GM23338 (cell line): ENCODE results near the gene IFITM1. TPM values are rescaled to one million over a fixed set of nuclear protein-coding genes. Genes with fewer than 3 reads are reported as not detected.

Experiments
- ATAC-seq: fragments of 200-7000 bp; cut with Tn5 transposase; 3 replicates; pipeline ENCODE4 v1.9.1; 2020
- DNase-seq: peaks from one replicate; pipeline ENCODE4 v3.0.0-alpha.2; 2015; ENCODE audit warnings: low spot score
- H2AFZ ChIP-seq: fragments of 200-600 bp; sonication (generic); 2 replicates; pipeline ENCODE4 v1.8.0; 2016; ENCODE audit warnings: antibody characterized with exemption, mild to moderate bottlenecking, moderate library complexity
- H3F3A ChIP-seq: fragments of 200-600 bp; sonication (generic); replicated peaks from 2 replicates; pipeline ENCODE4 v1.8.0; 2017; ENCODE audit warnings: antibody characterized with exemption, mixed run types, low read depth
- H3K27ac ChIP-seq: fragments of 200-600 bp; sonication (generic); 2 replicates; pipeline ENCODE4 v1.6.1; 2016; ENCODE audit warnings: low read depth
- H3K27me3 ChIP-seq: fragments of 200-600 bp; sonication (generic); 2 replicates; pipeline ENCODE4 v1.8.0; 2016; ENCODE audit warnings: mild to moderate bottlenecking, mixed run types, moderate library complexity; ENCODE audit not compliant: insufficient read depth
- H3K36me3 ChIP-seq: fragments of 200-600 bp; sonication (generic); 2 replicates; pipeline ENCODE4 v1.8.0; 2016; ENCODE audit warnings: mild to moderate bottlenecking; ENCODE audit not compliant: insufficient read depth
- H3K4me1 ChIP-seq: fragments of 200-600 bp; sonication (generic); 2 replicates; pipeline ENCODE4 v1.8.0; 2016; ENCODE audit warnings: mild to moderate bottlenecking, moderate library complexity; ENCODE audit not compliant: insufficient read depth
- H3K4me2 ChIP-seq: fragments of 200-600 bp; sonication (generic); 2 replicates; pipeline ENCODE4 v1.7.1; 2017; ENCODE audit warnings: mixed run types
- H3K4me3 ChIP-seq: fragments of 200-600 bp; sonication (generic); 2 replicates; pipeline ENCODE4 v1.6.1; 2016; ENCODE audit warnings: mixed run types
- H3K79me2 ChIP-seq: fragments of 200-600 bp; sonication (generic); replicated peaks from 2 replicates; pipeline ENCODE4 v1.8.0; 2017; ENCODE audit warnings: mild to moderate bottlenecking; ENCODE audit not compliant: insufficient read depth
- H3K9me2 ChIP-seq: fragments of 200-600 bp; sonication (generic); 2 replicates; pipeline ENCODE4 v1.8.0; 2017; ENCODE audit not compliant: insufficient read depth
- H4K20me1 ChIP-seq: fragments of 200-600 bp; sonication (generic); replicated peaks from 2 replicates; pipeline ENCODE4 v1.8.0; 2017; ENCODE audit warnings: mild to moderate bottlenecking; ENCODE audit not compliant: insufficient read depth
- H3K27ac Mint-ChIP-seq: 2 replicates; pipeline ENCODE4 v1.8.0; 2020; ENCODE audit warnings: inconsistent platforms, mild to moderate bottlenecking, moderate library complexity, mixed read lengths
- H3K27me3 Mint-ChIP-seq: 3 replicates; pipeline ENCODE4 v1.8.0; 2022; ENCODE audit warnings: low read depth, mild to moderate bottlenecking, moderate library complexity, mixed read lengths, inconsistent platforms; ENCODE audit not compliant: insufficient read depth, poor library complexity
- H3K36me3 Mint-ChIP-seq: 3 replicates; pipeline ENCODE4 v1.8.0; 2021; ENCODE audit warnings: low read depth, mild to moderate bottlenecking, inconsistent platforms, moderate library complexity, mixed read lengths
- H3K4me1 Mint-ChIP-seq: 3 replicates; pipeline ENCODE4 v1.8.0; 2020; ENCODE audit warnings: mild to moderate bottlenecking, inconsistent platforms, mixed read lengths
- H3K4me3 Mint-ChIP-seq: 3 replicates; pipeline ENCODE4 v1.8.0; 2021; ENCODE audit warnings: moderate library complexity, mild to moderate bottlenecking, inconsistent platforms, mixed read lengths
- H3K9me3 Mint-ChIP-seq: 3 replicates; pipeline ENCODE4 v1.8.0; 2020; ENCODE audit warnings: moderate library complexity, mild to moderate bottlenecking, inconsistent platforms, mixed read lengths
- CREB1 ChIP-seq: fragments of 250-450 bp; sonication (Bioruptor Pico); IDR thresholded peaks from 2 replicates; pipeline ENCODE4 v1.5.0; 2020; ENCODE audit warnings: low read depth, mild to moderate bottlenecking, moderate library complexity
- EZH2 ChIP-seq: fragments of 200-600 bp; sonication (generic); IDR thresholded peaks from one replicate; pipeline ENCODE4 v1.8.0; 2017; ENCODE audit warnings: antibody characterized with exemption, mild to moderate bottlenecking, low read depth; ENCODE audit not compliant: unreplicated experiment
- EZH2phosphoT487 ChIP-seq: fragments of 200-600 bp; sonication (generic); IDR thresholded peaks from one replicate; pipeline ENCODE4 v1.8.1; 2018; ENCODE audit warnings: antibody characterized with exemption; ENCODE audit not compliant: unreplicated experiment
- NANOG ChIP-seq: IDR thresholded peaks from 2 replicates; pipeline ENCODE4 v1.6.1; 2016; ENCODE audit warnings: antibody characterized with exemption, borderline replicate concordance
- POLR2AphosphoS5 ChIP-seq: IDR thresholded peaks from 2 replicates; pipeline ENCODE4 v1.6.1; 2016; ENCODE audit warnings: antibody characterized with exemption, low read depth
- REST ChIP-seq: IDR thresholded peaks from one replicate; pipeline ENCODE4 v1.6.1; 2018; ENCODE audit warnings: antibody characterized with exemption; ENCODE audit not compliant: unreplicated experiment
- STAT1 ChIP-seq: IDR thresholded peaks from one replicate; pipeline ENCODE4 v1.6.1; 2016; ENCODE audit warnings: antibody characterized with exemption; ENCODE audit not compliant: unreplicated experiment
- ZNF331 ChIP-seq: fragments of 250-450 bp; sonication (Bioruptor Pico); IDR thresholded peaks from 2 replicates; pipeline ENCODE4 v1.5.0; 2020; ENCODE audit warnings: low read depth, mild to moderate bottlenecking, moderate library complexity
- polyA plus RNA-seq: library from polyadenylated mRNA; unstranded; fragments of >200 nt; fragmentation: Nextera tagmentation; extraction: Ambion mirVana; gene quantifications from 2 replicates; pipeline ENCODE4 v1.2.1, GENCODE V29; 2016
- total RNA-seq: library from RNA; depleted of rRNA; stranded (reverse); fragments of >200 nt; shearing (Covaris generic); gene quantifications from 2 replicates; pipeline ENCODE4 v1.2.3, GENCODE V29; 2014

The IFITM1 gene
- total and polyA plus RNA-seq, 2 experiments from 2014 or later = 396 to 1,194 TPM

- no peak for TF ChIP-seq REST
- no peak for TF ChIP-seq NANOG
- no peak for TF ChIP-seq EZH2
- TF ChIP-seq STAT1 = no peak
- no peak for TF ChIP-seq POLR2AphosphoS5
Measured at GRCh38 chr11:326842-327580, 13.2 kb downstream of the IFITM1 start (continued).

- Histone ChIP-seq H3K79me2 (no peaks in the 10 kb centered on the region), H3K4me1 (peaks cover 6% of the 10 kb centered on the region), H3K36me3 (no peaks in the 10 kb centered on the region; the same call in 1 of the 2 replicates), H3K27me3 (no peaks in the 10 kb centered on the region), H4K20me1 (no peaks in the 10 kb centered on the region), H2AFZ (no peak overlapping the region), H3K4me2 (no peak overlapping the region), H3K27ac (no peak overlapping the region), H3K4me3 (no peak overlapping the region), H3F3A (0 out of 2 replicates have a peak, but pooled peaks cover 15% of the 10 kb centered on the region), H3K9me2 (no peaks in the 10 kb centered on the region)
- H3K36me3 Mint-ChIP-seq = peaks cover 13% of the 10 kb centered on the region; the same call in 2 of the 3 replicates
- no peak overlapping the region for H3K4me3 Mint-ChIP-seq
- peaks cover 6% of the 10 kb centered on the region; the same call in 2 of the 3 replicates for H3K9me3 Mint-ChIP-seq
- peaks cover 33% of the 10 kb centered on the region for H3K4me1 Mint-ChIP-seq
- H3K27me3 Mint-ChIP-seq = peaks cover 17% of the 10 kb centered on the region
- DNase-seq = no peak
- TF ChIP-seq REST (no peak), CREB1 (no peak), ZNF331 (CRISPR knock-in tag) (no peak), NANOG (no peak), EZH2phosphoT487 (no peak)
- ATAC-seq = no peak
- H3K27ac Mint-ChIP-seq = no peak overlapping the region
Measured at GRCh38 chr11:327581-327923, 13.7 kb downstream of the IFITM1 start.
